K562 (cell line): ENCODE results near the gene TEX54. TPM values are rescaled to one million over a fixed set of nuclear protein-coding genes. Genes with fewer than 3 reads are reported as not detected.

Experiments used
- CHD4 ChIP-seq: fragments of 200-600 bp; sonication (generic); IDR thresholded peaks from 3 replicates; pipeline ENCODE4 v1.6.1; 2012; ENCODE audit warnings: low read depth, mild to moderate bottlenecking, mixed read lengths, low read length, inconsistent platforms; ENCODE audit not compliant: insufficient read depth, insufficient replicate concordance, poor library complexity, severe bottlenecking
- FOXA3 ChIP-seq, 2 experiments: fragments of 450-650 bp in 1 of 2; sonication (generic) in 1 of 2; formaldehyde crosslinking; IDR thresholded peaks in 1 of 2; conservative IDR thresholded peaks in 1 of 2; 2 replicates each; pipeline versions ENCODE4 v1.4.0 to v1.8.0; 2020 to 2022; ENCODE audit warnings: mild to moderate bottlenecking in 2 of 2, missing genetic modification reagents in 1 of 2
- HDAC1 ChIP-seq, 2 experiments: fragments of 450-650 bp; IDR thresholded peaks; 2 replicates each; pipeline ENCODE4 v1.6.1; 2016 to 2017; ENCODE audit warnings: inconsistent platforms in 1 of 2, mild to moderate bottlenecking in 1 of 2, moderate library complexity in 1 of 2
- HEY1 ChIP-seq: fragments of 250-450 bp; sonication (Bioruptor Pico); IDR thresholded peaks from 2 replicates; pipeline ENCODE4 v1.5.0; 2020; ENCODE audit warnings: mild to moderate bottlenecking, moderate library complexity, borderline replicate concordance
- HMGN3 ChIP-seq: IDR thresholded peaks from 2 replicates; pipeline ENCODE4 v1.6.1; 2011; ENCODE audit warnings: borderline replicate concordance, low read depth, mild to moderate bottlenecking, mixed read lengths, low read length; ENCODE audit not compliant: insufficient read length; ENCODE audit errors: extremely low read depth
- HSF4 ChIP-seq: fragments of 250-450 bp; sonication (Bioruptor Pico); IDR thresholded peaks from 2 replicates; pipeline ENCODE4 v2.1.2; 2022; ENCODE audit warnings: mild to moderate bottlenecking, moderate library complexity, borderline replicate concordance
- NUFIP1 ChIP-seq: fragments of 450-650 bp; IDR thresholded peaks from 2 replicates; pipeline ENCODE4 v1.6.1; 2018; ENCODE audit not compliant: partially characterized antibody
- PHB ChIP-seq: fragments of 250-450 bp; sonication (Bioruptor Pico); IDR thresholded peaks from 2 replicates; pipeline ENCODE4 v1.5.0; 2021
- POLR2AphosphoS2 ChIP-seq: IDR thresholded peaks from 2 replicates; pipeline ENCODE4 v1.6.1; 2012; ENCODE audit warnings: low read length, improper control_type of control experiment
- PRDM10 ChIP-seq: fragments of 450-650 bp; IDR thresholded peaks from 2 replicates; pipeline ENCODE4 v1.6.1; 2018; ENCODE audit not compliant: partially characterized antibody
- SMARCA4 ChIP-seq: fragments of 450-650 bp; IDR thresholded peaks from 2 replicates; pipeline ENCODE4 v1.6.1; 2016
- SMARCA5 ChIP-seq: fragments of 450-650 bp; IDR thresholded peaks from 2 replicates; pipeline ENCODE4 v1.6.1; 2016
- TAF7 ChIP-seq: fragments of 450-650 bp; IDR thresholded peaks from 2 replicates; pipeline ENCODE4 v1.6.1; 2016; ENCODE audit warnings: missing genetic modification characterization, missing compliant biosample characterization
- TGIF2 ChIP-seq: sonication (generic); formaldehyde crosslinking; IDR thresholded peaks from 2 replicates; pipeline ENCODE4 v1.8.1; 2022; ENCODE audit warnings: mild to moderate bottlenecking, missing genetic modification reagents, moderate library complexity
- YBX1 ChIP-seq: fragments of 450-650 bp; IDR thresholded peaks from 2 replicates; pipeline ENCODE4 v1.7.1; 2016; ENCODE audit warnings: mild to moderate bottlenecking
- ZNF133 ChIP-seq: fragments of 250-450 bp; sonication (Bioruptor Pico); IDR thresholded peaks from 2 replicates; pipeline ENCODE4 v1.4.0; 2020; ENCODE audit warnings: mild to moderate bottlenecking
- polyA plus RNA-seq, 8 experiments: library from polyadenylated mRNA; depleted of rRNA in 4 of 8; stranded (reverse) in 5 of 8; unstranded in 3 of 8; fragments of >200 nt; fragmentation: Nextera tagmentation in 2 of 8; fragmentation: Illumina TruSeq in 1 of 8; extraction: Ambion mirVana in 2 of 8; extraction: Trizol in 1 of 8; gene quantifications; 2 replicates each; pipeline versions ENCODE4 v1.2.1 to v1.2.3, GENCODE V29; 2011 to 2014; ENCODE audit warnings: inconsistent platforms in 1 of 8, missing spikeins in 1 of 8
- total RNA-seq, 7 experiments: library from RNA; depleted of rRNA in 6 of 7; stranded (reverse); fragments of >200 nt in 6 of 7; fragmentation: Illumina TruSeq in 2 of 7; extraction: Trizol in 2 of 7; gene quantifications; 2 replicates each; pipeline versions ENCODE4 v1.2.1 to v1.2.3, GENCODE V29; 2011 to 2021; ENCODE audit warnings: low replicate concordance in 1 of 7
- TF ChIP-seq, protein P1 (sequence below): fragments of 200-400 bp; formaldehyde crosslinking; IDR thresholded peaks from 2 replicates; pipeline ENCODE4 v1.6.1; 2017; ENCODE audit warnings: mild to moderate bottlenecking, low read depth, low read length, moderate library complexity
- TF ChIP-seq, protein P2 (sequence below): fragments of 450-650 bp; formaldehyde crosslinking; IDR thresholded peaks from 2 replicates; pipeline ENCODE4 v1.4.0; 2020; ENCODE audit warnings: mild to moderate bottlenecking, mixed read lengths
- TF ChIP-seq, protein P3 (sequence below): sonication (generic); formaldehyde crosslinking; IDR thresholded peaks from 2 replicates; pipeline ENCODE4 v1.8.1; 2023; ENCODE audit warnings: mild to moderate bottlenecking, missing genetic modification reagents

TEX54 gene
- total and polyA plus RNA-seq, 9 of the 15 experiments (the other 6 are each of a cell fraction or from before 2014, with no cell fraction given): not detected

- TF ChIP-seq, protein P1, sequence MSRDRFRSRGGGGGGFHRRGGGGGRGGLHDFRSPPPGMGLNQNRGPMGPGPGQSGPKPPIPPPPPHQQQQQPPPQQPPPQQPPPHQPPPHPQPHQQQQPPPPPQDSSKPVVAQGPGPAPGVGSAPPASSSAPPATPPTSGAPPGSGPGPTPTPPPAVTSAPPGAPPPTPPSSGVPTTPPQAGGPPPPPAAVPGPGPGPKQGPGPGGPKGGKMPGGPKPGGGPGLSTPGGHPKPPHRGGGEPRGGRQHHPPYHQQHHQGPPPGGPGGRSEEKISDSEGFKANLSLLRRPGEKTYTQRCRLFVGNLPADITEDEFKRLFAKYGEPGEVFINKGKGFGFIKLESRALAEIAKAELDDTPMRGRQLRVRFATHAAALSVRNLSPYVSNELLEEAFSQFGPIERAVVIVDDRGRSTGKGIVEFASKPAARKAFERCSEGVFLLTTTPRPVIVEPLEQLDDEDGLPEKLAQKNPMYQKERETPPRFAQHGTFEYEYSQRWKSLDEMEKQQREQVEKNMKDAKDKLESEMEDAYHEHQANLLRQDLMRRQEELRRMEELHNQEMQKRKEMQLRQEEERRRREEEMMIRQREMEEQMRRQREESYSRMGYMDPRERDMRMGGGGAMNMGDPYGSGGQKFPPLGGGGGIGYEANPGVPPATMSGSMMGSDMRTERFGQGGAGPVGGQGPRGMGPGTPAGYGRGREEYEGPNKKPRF: no peak
- TF ChIP-seq SMARCA4 (no peak), CHD4 (no peak), POLR2AphosphoS2 (0 out of 2 replicates have a peak, but pooled peaks have one; percentile 16), FOXA3 (CRISPR knock-in tag; conservative IDR thresholded peaks at IDR 0.05 in 1 of 2, IDR thresholded peaks at IDR 0.05 in 1 of 2) (no peak), SMARCA5 (no peak), NUFIP1 (no peak), PHB (CRISPR knock-in tag) (no peak), HEY1 (CRISPR knock-in tag) (no peak), YBX1 (no peak), TAF7 (no peak), TGIF2 (no peak), PRDM10 (no peak), HDAC1 (IDR thresholded peaks at IDR 0.05) (no peak), HMGN3 (no peak), HSF4 (no peak), ZNF133 (CRISPR knock-in tag) (no peak)
- TF ChIP-seq, protein P2, sequence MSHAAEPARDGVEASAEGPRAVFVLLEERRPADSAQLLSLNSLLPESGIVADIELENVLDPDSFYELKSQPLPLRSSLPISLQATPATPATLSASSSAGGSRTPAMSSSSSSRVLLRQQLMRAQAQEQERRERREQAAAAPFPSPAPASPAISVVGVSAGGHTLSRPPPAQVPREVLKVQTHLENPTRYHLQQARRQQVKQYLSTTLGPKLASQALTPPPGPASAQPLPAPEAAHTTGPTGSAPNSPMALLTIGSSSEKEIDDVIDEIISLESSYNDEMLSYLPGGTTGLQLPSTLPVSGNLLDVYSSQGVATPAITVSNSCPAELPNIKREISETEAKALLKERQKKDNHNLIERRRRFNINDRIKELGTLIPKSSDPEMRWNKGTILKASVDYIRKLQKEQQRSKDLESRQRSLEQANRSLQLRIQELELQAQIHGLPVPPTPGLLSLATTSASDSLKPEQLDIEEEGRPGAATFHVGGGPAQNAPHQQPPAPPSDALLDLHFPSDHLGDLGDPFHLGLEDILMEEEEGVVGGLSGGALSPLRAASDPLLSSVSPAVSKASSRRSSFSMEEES: no peak
- TF ChIP-seq, protein P3, sequence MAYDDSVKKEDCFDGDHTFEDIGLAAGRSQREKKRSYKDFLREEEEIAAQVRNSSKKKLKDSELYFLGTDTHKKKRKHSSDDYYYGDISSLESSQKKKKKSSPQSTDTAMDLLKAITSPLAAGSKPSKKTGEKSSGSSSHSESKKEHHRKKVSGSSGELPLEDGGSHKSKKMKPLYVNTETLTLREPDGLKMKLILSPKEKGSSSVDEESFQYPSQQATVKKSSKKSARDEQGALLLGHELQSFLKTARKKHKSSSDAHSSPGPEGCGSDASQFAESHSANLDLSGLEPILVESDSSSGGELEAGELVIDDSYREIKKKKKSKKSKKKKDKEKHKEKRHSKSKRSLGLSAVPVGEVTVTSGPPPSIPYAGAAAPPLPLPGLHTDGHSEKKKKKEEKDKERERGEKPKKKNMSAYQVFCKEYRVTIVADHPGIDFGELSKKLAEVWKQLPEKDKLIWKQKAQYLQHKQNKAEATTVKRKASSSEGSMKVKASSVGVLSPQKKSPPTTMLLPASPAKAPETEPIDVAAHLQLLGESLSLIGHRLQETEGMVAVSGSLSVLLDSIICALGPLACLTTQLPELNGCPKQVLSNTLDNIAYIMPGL (CRISPR knock-in tag): 0 out of 2 replicates have a peak, but pooled peaks have one; percentile 34
These were observed 20.8 kb upstream of the TEX54 start (continued) for GRCh38 chr11:62853279-62853965.
